HG03342 (cell line): ENCODE results near the gene HINT2.

Experiments used
- ATAC-seq: cut with Tn5 transposase; IDR thresholded peaks from one replicate; pipeline ENCODE4 v1.9.1; 2021; ENCODE audit warnings: mild to moderate bottlenecking, moderate library complexity; ENCODE audit not compliant: unreplicated experiment

HINT2 gene

GRCh38 chr9:35781066-35781465, 33.8 kb downstream of the HINT2 start:
- ATAC-seq, result no peak

- no peak for ATAC-seq
Observed at GRCh38 chr9:35778496-35778895, 36.3 kb downstream of the HINT2 start.

DNA sequence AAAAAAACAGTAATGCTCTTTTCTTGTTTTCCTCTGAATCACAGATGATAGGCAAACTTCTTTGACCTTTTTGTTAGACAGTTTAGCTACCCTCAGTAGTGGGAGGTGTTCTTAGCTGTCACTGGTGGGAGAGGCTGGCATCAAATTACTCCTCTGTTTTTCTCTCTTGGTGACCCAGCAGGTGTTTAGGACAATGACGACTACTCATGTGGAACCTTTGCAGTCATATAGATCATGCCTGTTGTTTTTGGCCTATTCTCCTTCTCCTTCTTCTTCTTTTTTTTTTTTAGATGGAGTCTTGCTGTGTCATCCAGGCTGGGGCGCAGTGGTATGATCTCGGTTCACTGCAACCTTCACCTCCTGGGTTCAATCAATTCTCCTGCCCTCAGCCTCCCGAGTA, 38.8 kb downstream of the HINT2 start:
- no peak for ATAC-seq

- ATAC-seq, result no peak
Observed at GRCh38 chr9:35774907-35775635, 39.8 kb downstream of the HINT2 start.

DNA sequence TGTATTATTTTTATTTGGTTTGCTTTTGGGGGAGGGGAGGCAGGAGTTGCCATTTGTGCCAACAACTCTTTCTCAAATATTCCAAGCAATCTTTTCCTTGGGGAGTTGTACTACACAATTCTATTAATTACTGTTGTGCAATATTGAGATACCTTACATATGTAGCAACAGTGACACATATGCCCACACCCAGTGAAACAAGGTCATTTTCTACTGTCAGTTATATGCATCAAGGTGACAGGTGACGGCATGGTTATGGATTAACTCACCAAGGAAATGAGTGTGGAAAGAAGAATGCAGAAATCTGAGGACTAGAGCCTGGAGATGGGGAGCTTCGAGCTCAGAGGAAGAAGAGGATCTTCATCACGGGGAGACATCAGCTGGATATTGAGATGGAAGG, 42.9 kb downstream of the HINT2 start:
- ATAC-seq, result no peak

DNA sequence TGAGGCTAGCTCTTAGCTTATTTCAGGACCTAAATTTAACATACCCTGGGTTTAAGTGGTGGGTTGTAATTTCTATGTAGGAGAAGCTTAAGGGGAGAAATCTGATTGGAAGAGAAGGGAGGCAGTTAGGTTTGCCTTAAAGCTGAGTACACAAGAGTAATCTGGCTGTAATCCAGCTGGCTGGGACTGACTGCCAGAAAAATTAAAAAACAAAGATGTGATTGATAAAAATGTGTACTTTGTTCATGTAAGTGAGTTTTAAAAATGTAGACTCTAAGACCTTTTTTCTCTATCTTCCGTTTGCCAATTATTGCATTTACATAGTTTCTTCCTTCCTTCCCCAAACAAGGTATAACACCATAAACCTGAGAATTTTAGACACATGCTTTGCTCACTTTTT, 43.3 kb downstream of the HINT2 start:
- ATAC-seq, result no peak

- no peak for ATAC-seq
Observed at GRCh38 chr9:35771075-35771433, 43.8 kb downstream of the HINT2 start.

GRCh38 chr9:35769763-35770162, 45.1 kb downstream of the HINT2 start:
- no peak for ATAC-seq

GRCh38 chr9:35767458-35767857, 47.4 kb downstream of the HINT2 start:
- ATAC-seq, result no peak

DNA sequence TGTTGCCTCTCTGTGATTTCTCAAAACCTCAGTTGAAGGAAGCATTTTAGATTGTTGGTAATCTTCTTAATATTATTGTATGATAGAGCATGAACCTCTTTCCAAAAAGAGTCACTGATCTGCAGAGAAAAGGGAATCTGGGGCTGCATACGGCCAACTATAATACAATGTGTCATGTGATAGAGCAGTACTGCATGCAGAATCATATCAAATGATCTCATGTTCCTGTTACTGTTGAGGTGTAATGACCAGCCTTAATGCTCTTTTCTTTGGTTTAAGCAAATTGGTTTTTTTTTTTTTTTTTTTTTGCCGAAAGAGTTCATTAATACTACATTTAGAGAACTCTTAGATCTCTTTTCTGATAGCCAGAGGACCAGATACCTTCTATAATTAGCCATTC, 47.8 kb downstream of the HINT2 start:
- ATAC-seq, result no peak

DNA sequence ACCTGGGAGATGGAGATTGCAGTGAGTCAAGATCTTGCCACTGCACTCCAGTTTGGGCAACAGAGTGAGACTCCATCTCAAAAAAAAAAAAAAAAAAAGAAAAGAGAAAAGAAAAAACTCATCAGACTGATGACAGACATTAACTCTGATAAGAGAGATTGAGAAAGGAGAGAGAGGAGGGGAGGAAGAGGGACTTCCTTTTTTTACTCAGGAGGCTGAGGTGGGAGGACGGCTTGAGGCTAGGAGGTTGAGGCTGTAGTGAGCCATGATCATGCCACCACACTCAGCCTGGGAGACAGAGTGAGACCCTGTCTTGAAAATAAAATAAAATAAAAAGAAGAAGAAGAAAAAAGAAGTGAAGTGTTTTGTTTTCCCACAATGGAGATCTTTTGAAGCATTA, 51.0 kb downstream of the HINT2 start:
- no peak for ATAC-seq

DNA sequence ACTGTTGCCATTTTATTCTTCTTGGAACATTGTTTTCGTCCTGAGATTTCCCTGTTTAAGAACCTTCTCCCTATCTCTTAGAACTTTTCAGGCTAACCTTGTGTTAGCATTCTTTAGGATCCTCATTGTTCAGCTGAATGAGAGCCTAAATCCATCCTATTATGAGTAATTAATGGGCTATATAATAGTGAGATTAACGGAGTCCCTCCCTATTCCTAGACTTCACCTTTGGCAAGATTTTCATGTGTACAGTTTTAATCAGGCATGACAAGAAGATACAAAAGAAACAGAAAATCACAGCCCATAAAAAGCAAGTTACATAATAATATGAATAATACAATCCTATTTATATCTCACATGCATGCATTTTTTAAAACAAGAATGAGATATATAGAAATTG, 51.7 kb downstream of the HINT2 start:
- no peak for ATAC-seq
